H9 (cell line): ENCODE results near the gene FAM227B. TPM values are rescaled to one million over a fixed set of nuclear protein-coding genes. Genes with fewer than 3 reads are reported as not detected.

Experiments
- DNase-seq: peaks from one replicate; pipeline ENCODE4 v3.0.0-alpha.2; 2017
- H2AFZ ChIP-seq: one replicate; pipeline ENCODE4 v1.6.1; 2013; ENCODE audit warnings: mild to moderate bottlenecking, low read length, control low read depth, moderate library complexity
- H2AK5ac ChIP-seq: 2 replicates; pipeline ENCODE4 v1.6.1; 2013; ENCODE audit warnings: low read length, control low read depth, mixed read lengths; ENCODE audit not compliant: insufficient read length
- H2BK120ac ChIP-seq: one replicate; pipeline ENCODE4 v1.6.1; 2013; ENCODE audit warnings: low read depth, mild to moderate bottlenecking, low read length, control low read depth, inconsistent platforms; ENCODE audit not compliant: poor library complexity, severe bottlenecking
- H2BK12ac ChIP-seq: 2 replicates; pipeline ENCODE4 v1.6.1; 2013; ENCODE audit warnings: low read length, control low read depth, mixed read lengths, low read depth; ENCODE audit not compliant: insufficient read length
- H2BK15ac ChIP-seq: 2 replicates; pipeline ENCODE4 v1.6.1; 2013; ENCODE audit warnings: low read depth, low read length, control low read depth
- H2BK20ac ChIP-seq: one replicate; pipeline ENCODE4 v1.6.1; 2013; ENCODE audit warnings: low read depth, mild to moderate bottlenecking, low read length, control low read depth, inconsistent platforms; ENCODE audit not compliant: poor library complexity, severe bottlenecking
- H2BK5ac ChIP-seq: 2 replicates; pipeline ENCODE4 v1.6.1; 2013; ENCODE audit warnings: low read length, control low read depth, mixed read lengths; ENCODE audit not compliant: insufficient read length
- H3K14ac ChIP-seq: 2 replicates; pipeline ENCODE4 v1.6.1; 2013; ENCODE audit warnings: low read length, control low read depth; ENCODE audit not compliant: insufficient read depth
- H3K18ac ChIP-seq: 2 replicates; pipeline ENCODE4 v1.6.1; 2013; ENCODE audit warnings: low read depth, mild to moderate bottlenecking, mixed read lengths, low read length, control low read depth; ENCODE audit not compliant: insufficient read length
- H3K23ac ChIP-seq: 2 replicates; pipeline ENCODE4 v1.6.1; 2013; ENCODE audit warnings: low read length, control low read depth, mixed read lengths, low read depth; ENCODE audit not compliant: insufficient read length
- H3K23me2 ChIP-seq: 2 replicates; pipeline ENCODE4 v1.6.1; 2013; ENCODE audit warnings: low read depth, mild to moderate bottlenecking, mixed read lengths, low read length, control low read depth; ENCODE audit not compliant: insufficient read length, poor library complexity, severe bottlenecking
- H3K27ac ChIP-seq: 2 replicates; pipeline ENCODE4 v1.5.1; 2013; ENCODE audit warnings: low read length, control low read depth, mixed read lengths, low read depth; ENCODE audit not compliant: insufficient read length
- H3K27me3 ChIP-seq: 2 replicates; pipeline ENCODE4 v1.6.1; 2013; ENCODE audit warnings: low read length, control low read depth, inconsistent platforms; ENCODE audit not compliant: insufficient read depth
- H3K4ac ChIP-seq: 2 replicates; pipeline ENCODE4 v1.6.1; 2013; ENCODE audit warnings: low read depth, mild to moderate bottlenecking, control low read depth, inconsistent platforms, low read length, moderate library complexity
- H3K4me1 ChIP-seq: 2 replicates; pipeline ENCODE4 v1.6.1; 2013; ENCODE audit warnings: low read length, control low read depth, inconsistent platforms; ENCODE audit not compliant: insufficient read depth
- H3K4me2 ChIP-seq: 2 replicates; pipeline ENCODE4 v1.6.1; 2013; ENCODE audit warnings: low read length, control low read depth, mixed read lengths; ENCODE audit not compliant: insufficient read length, insufficient read depth
- H3K56ac ChIP-seq: 2 replicates; pipeline ENCODE4 v1.6.1; 2013; ENCODE audit warnings: low read depth, mild to moderate bottlenecking, mixed read lengths, low read length, control low read depth; ENCODE audit not compliant: insufficient read length
- H3K79me1 ChIP-seq: 2 replicates; pipeline ENCODE4 v1.6.1; 2013; ENCODE audit warnings: low read depth, mild to moderate bottlenecking, moderate library complexity, low read length, control low read depth, inconsistent platforms; ENCODE audit not compliant: insufficient read depth, poor library complexity, severe bottlenecking
- H3K79me2 ChIP-seq: 2 replicates; pipeline ENCODE4 v1.6.1; 2013; ENCODE audit warnings: low read length, control low read depth, inconsistent platforms; ENCODE audit not compliant: insufficient read depth
- H3K9ac ChIP-seq: 2 replicates; pipeline ENCODE4 v1.6.1; 2013; ENCODE audit warnings: low read length, control low read depth, mixed read lengths; ENCODE audit not compliant: insufficient read length; ENCODE audit errors: extremely low read depth
- H3K9me3 ChIP-seq: one replicate; pipeline ENCODE4 v1.6.1; 2013; ENCODE audit warnings: low read depth, low read length, inconsistent platforms; ENCODE audit not compliant: control insufficient read depth
- H3T11ph ChIP-seq: one replicate; pipeline ENCODE4 v1.6.1; 2013; ENCODE audit warnings: mild to moderate bottlenecking, low read length, control low read depth, inconsistent platforms
- H4K20me1 ChIP-seq: one replicate; pipeline ENCODE4 v1.6.1; 2013; ENCODE audit not compliant: control insufficient read depth, insufficient read length, insufficient read depth
- H4K5ac ChIP-seq: 2 replicates; pipeline ENCODE4 v1.6.1; 2013; ENCODE audit warnings: low read depth, mild to moderate bottlenecking, mixed read lengths, low read length, control low read depth; ENCODE audit not compliant: insufficient read length
- H4K8ac ChIP-seq: replicated peaks from 2 replicates; pipeline ENCODE4 v1.6.1; 2013; ENCODE audit warnings: low read length, control low read depth, mixed read lengths, low read depth; ENCODE audit not compliant: insufficient read length
- H4K91ac ChIP-seq: 2 replicates; pipeline ENCODE4 v1.6.1; 2013; ENCODE audit warnings: low read depth, mild to moderate bottlenecking, moderate library complexity, mixed read lengths, low read length, control low read depth; ENCODE audit not compliant: insufficient read length
- H3K27ac Mint-ChIP-seq, 3 experiments: 2 replicates in 2 of 3; 3 replicates in 1 of 3; pipeline ENCODE4 v1.8.0; 2020 to 2021; ENCODE audit warnings: mixed read lengths in 3 of 3, mild to moderate bottlenecking in 1 of 3, moderate library complexity in 1 of 3
- H3K27me3 Mint-ChIP-seq: 2 replicates; pipeline ENCODE4 v1.8.0; 2021; ENCODE audit warnings: low read depth, mild to moderate bottlenecking, moderate library complexity, mixed read lengths
- H3K36me3 Mint-ChIP-seq, 3 experiments: 2 replicates in 2 of 3; 3 replicates in 1 of 3; pipeline ENCODE4 v1.8.0; 2020 to 2021; ENCODE audit warnings: low read depth in 3 of 3, mixed read lengths in 3 of 3; ENCODE audit not compliant: insufficient read depth in 1 of 3
- H3K4me1 Mint-ChIP-seq, 2 experiments: 2 replicates each; pipeline ENCODE4 v1.8.0; 2020; ENCODE audit warnings: mixed read lengths in 2 of 2
- H3K4me3 Mint-ChIP-seq, 2 experiments: 2 replicates in 1 of 2; 3 replicates in 1 of 2; pipeline ENCODE4 v1.8.0; 2020 to 2021; ENCODE audit warnings: mild to moderate bottlenecking in 2 of 2, mixed read lengths in 2 of 2, moderate library complexity in 1 of 2
- H3K9me3 Mint-ChIP-seq, 2 experiments: 2 replicates in 1 of 2; 3 replicates in 1 of 2; pipeline ENCODE4 v1.8.0; 2020; ENCODE audit warnings: mild to moderate bottlenecking in 2 of 2, mixed read lengths in 2 of 2, moderate library complexity in 1 of 2
- WGBS: extraction: QIAGEN DNeasy Blood & Tissue Kit; methylation state at CpG from one replicate; pipeline ENCODE4 v1.1.7; 2013; ENCODE audit warnings: missing lambda C conversion rate, low lambda C conversion rate, mixed read lengths; ENCODE audit not compliant: insufficient read length; ENCODE audit errors: extremely low coverage; 5-methylcytosine and 5-hydroxymethylcytosine counted together
- total RNA-seq: library from RNA; stranded (reverse); gene quantifications from 2 replicates; pipeline ENCODE4 v1.2.1, GENCODE V29; 2021
- TF ChIP-seq, protein P1 (sequence below): fragments of 200-600 bp; sonication (generic); conservative IDR thresholded peaks from 3 replicates; pipeline ENCODE4 v1.8.0; 2021; ENCODE audit warnings: antibody characterized with exemption, mild to moderate bottlenecking

The FAM227B gene
- total RNA-seq, 1 experiment from 2014 or later, result 5.5 TPM

DNA sequence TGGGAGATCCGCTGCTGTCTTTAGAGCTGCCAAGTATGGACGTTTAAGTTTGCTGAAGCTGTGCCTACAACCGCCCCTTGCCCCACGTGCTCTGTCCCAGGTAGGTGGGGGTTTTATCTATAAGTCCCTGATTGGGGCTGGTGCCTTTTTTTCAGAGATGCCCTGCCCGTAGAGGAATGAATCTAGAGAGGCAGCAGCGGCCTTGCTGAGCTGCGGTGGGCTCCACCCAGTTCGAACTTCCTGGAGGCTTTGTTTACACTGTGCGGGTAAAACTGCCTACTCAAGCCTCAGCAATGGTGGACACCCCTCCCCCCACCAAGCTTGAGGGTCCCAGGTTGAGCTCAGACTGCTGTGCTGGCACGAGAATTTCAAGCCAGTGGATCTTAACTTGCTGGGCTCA is 281.0 kb downstream of the FAM227B start:
- H2BK20ac ChIP-seq, result no peak overlapping the region
- no peak overlapping the region for H3K4me3 Mint-ChIP-seq
- H3K4me1 ChIP-seq, result peaks cover 4% of the 10 kb centered on the region
- no peaks in the 10 kb centered on the region for H3K79me1 ChIP-seq
- H3K56ac ChIP-seq, result no peak overlapping the region
- TF ChIP-seq, protein P1, sequence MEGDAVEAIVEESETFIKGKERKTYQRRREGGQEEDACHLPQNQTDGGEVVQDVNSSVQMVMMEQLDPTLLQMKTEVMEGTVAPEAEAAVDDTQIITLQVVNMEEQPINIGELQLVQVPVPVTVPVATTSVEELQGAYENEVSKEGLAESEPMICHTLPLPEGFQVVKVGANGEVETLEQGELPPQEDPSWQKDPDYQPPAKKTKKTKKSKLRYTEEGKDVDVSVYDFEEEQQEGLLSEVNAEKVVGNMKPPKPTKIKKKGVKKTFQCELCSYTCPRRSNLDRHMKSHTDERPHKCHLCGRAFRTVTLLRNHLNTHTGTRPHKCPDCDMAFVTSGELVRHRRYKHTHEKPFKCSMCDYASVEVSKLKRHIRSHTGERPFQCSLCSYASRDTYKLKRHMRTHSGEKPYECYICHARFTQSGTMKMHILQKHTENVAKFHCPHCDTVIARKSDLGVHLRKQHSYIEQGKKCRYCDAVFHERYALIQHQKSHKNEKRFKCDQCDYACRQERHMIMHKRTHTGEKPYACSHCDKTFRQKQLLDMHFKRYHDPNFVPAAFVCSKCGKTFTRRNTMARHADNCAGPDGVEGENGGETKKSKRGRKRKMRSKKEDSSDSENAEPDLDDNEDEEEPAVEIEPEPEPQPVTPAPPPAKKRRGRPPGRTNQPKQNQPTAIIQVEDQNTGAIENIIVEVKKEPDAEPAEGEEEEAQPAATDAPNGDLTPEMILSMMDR, result no peak
- no peak overlapping the region for H2BK5ac ChIP-seq
- H2BK15ac ChIP-seq, result no peak overlapping the region
- no peak overlapping the region for H3K27ac ChIP-seq
- H3K23ac ChIP-seq, result no peak overlapping the region
- no peak for DNase-seq
- no CpG with 5 or more reads among the region's 10 CpGs for WGBS
- H3T11ph ChIP-seq, result no peak overlapping the region
- no peak overlapping the region for H3K4me2 ChIP-seq
- peaks cover 0 to 27% (median 6%) of the 10 kb centered on the region in 3 experiments; a peak in 6 of 7 replicates for H3K36me3 Mint-ChIP-seq
- H3K79me2 ChIP-seq, result no peaks in the 10 kb centered on the region
- H3K14ac ChIP-seq, result no peak overlapping the region
- no peaks in the 10 kb centered on the region for H3K27me3 Mint-ChIP-seq
- no peak overlapping the region for H3K18ac ChIP-seq
- no peak overlapping the region for H2BK120ac ChIP-seq
- no peak overlapping the region; the same call in 1 of the 2 replicates for H3K4ac ChIP-seq
- H2AFZ ChIP-seq, result no peak overlapping the region
- H4K20me1 ChIP-seq, result no peaks in the 10 kb centered on the region
- no peak overlapping the region for H2BK12ac ChIP-seq
- no peaks in the 10 kb centered on the region for H3K9me3 ChIP-seq
- H3K9ac ChIP-seq, result no peak overlapping the region
- H4K8ac ChIP-seq, result no peak overlapping the region
- no peak overlapping the region for H2AK5ac ChIP-seq
- H3K27ac Mint-ChIP-seq, result peak overlapping the region in 1 of 3 experiments; percentile 74; a peak in 3 of 7 replicates
- H3K27me3 ChIP-seq, result no peaks in the 10 kb centered on the region
- peak overlapping the region; percentile 81 for H4K91ac ChIP-seq
- peaks cover 3 to 7% of the 10 kb centered on the region in 2 experiments; a peak in 4 of 5 replicates for H3K9me3 Mint-ChIP-seq
- no peaks in the 10 kb centered on the region for H3K23me2 ChIP-seq
- peaks cover 16 to 23% of the 10 kb centered on the region in 2 experiments for H3K4me1 Mint-ChIP-seq
- H4K5ac ChIP-seq, result no peak overlapping the region
